H1 (cell line): ENCODE results near the gene OS9. TPM values are rescaled to one million over a fixed set of nuclear protein-coding genes. Genes with fewer than 3 reads are reported as not detected.

Experiments used
- ASH2L ChIP-seq: fragments of 200-600, 300-600 bp; sonication (generic); IDR thresholded peaks from one replicate; pipeline ENCODE4 v1.7.1; 2017; ENCODE audit warnings: low read length
- BACH1 ChIP-seq: IDR thresholded peaks from 2 replicates; pipeline ENCODE4 v1.6.1; 2012; ENCODE audit warnings: low read length, improper control_type of control experiment
- BRCA1 ChIP-seq: IDR thresholded peaks from 2 replicates; pipeline ENCODE4 v1.6.1; 2012; ENCODE audit warnings: low read depth, low read length, improper control_type of control experiment
- CBX5 ChIP-seq: fragments of 300-800, 300-1000 bp; sonication (generic); IDR thresholded peaks from 2 replicates; pipeline ENCODE4 v1.7.1; 2016; ENCODE audit warnings: antibody characterized with exemption, low read length, low read depth
- EGR1 ChIP-seq: IDR thresholded peaks from 2 replicates; pipeline ENCODE4 v1.6.1; 2011; ENCODE audit warnings: low read depth, low read length, borderline replicate concordance
- EP300 ChIP-seq, 2 experiments: IDR thresholded peaks; 1 replicate in 1 of 2; 2 replicates in 1 of 2; pipeline ENCODE4 v1.6.1; 2011 to 2012; ENCODE audit warnings: low read depth in 2 of 2, low read length in 2 of 2, mild to moderate bottlenecking in 2 of 2, borderline replicate concordance in 1 of 2, inconsistent platforms in 1 of 2, moderate library complexity in 1 of 2
- FOSL1 ChIP-seq: IDR thresholded peaks from 2 replicates; pipeline ENCODE4 v1.6.1; 2011; ENCODE audit warnings: mild to moderate bottlenecking, low read depth, low read length, moderate library complexity; ENCODE audit not compliant: insufficient read depth
- GABPA ChIP-seq: IDR thresholded peaks from 2 replicates; pipeline ENCODE4 v1.6.1; 2011; ENCODE audit warnings: mild to moderate bottlenecking, low read length, moderate library complexity, borderline replicate concordance; ENCODE audit not compliant: insufficient read depth
- GTF2F1 ChIP-seq: IDR thresholded peaks from 2 replicates; pipeline ENCODE4 v1.6.1; 2012; ENCODE audit warnings: low read depth, low read length, improper control_type of control experiment, borderline replicate concordance
- HDAC6 ChIP-seq: IDR thresholded peaks from one replicate; pipeline ENCODE4 v1.7.1; 2012; ENCODE audit warnings: low read depth, mild to moderate bottlenecking, inconsistent platforms, low read length, moderate library complexity
- KDM4A ChIP-seq: IDR thresholded peaks from one replicate; pipeline ENCODE4 v1.7.1; 2012; ENCODE audit warnings: low read depth, mild to moderate bottlenecking, moderate library complexity, low read length, inconsistent platforms; ENCODE audit not compliant: severe bottlenecking
- KDM5A ChIP-seq: fragments of 200-600 bp; IDR thresholded peaks from 2 replicates; pipeline ENCODE4 v1.7.1; 2012; ENCODE audit warnings: mild to moderate bottlenecking, low read length, inconsistent platforms, mixed read lengths
- MAFK ChIP-seq: IDR thresholded peaks from 2 replicates; pipeline ENCODE4 v1.6.1; 2012; ENCODE audit warnings: low read depth, mild to moderate bottlenecking, improper control_type of control experiment, low read length
- NRF1 ChIP-seq: IDR thresholded peaks from 2 replicates; pipeline ENCODE4 v1.6.1; 2011; ENCODE audit warnings: mild to moderate bottlenecking, low read depth, low read length, improper control_type of control experiment
- PHF8 ChIP-seq: fragments of 200-600 bp; sonication (generic); conservative IDR thresholded peaks from 2 replicates; pipeline ENCODE4 v1.7.1; 2012; ENCODE audit warnings: low read depth, mild to moderate bottlenecking, inconsistent platforms, low read length, moderate library complexity
- POU5F1 ChIP-seq: IDR thresholded peaks from 2 replicates; pipeline ENCODE4 v1.6.1; 2011; ENCODE audit warnings: low read depth, mild to moderate bottlenecking, low read length, moderate library complexity
- RNF2 ChIP-seq: fragments of 200-900, 300-1000 bp; sonication (generic); IDR thresholded peaks from 2 replicates; pipeline ENCODE4 v1.7.1; 2016; ENCODE audit warnings: borderline replicate concordance, low read depth, mild to moderate bottlenecking, antibody characterized with exemption, low read length; ENCODE audit not compliant: poor library complexity, severe bottlenecking; ENCODE audit errors: missing control alignments
- SP4 ChIP-seq: IDR thresholded peaks from 2 replicates; pipeline ENCODE4 v1.6.1; 2012; ENCODE audit warnings: low read length, inconsistent platforms
- SRF ChIP-seq: IDR thresholded peaks from 2 replicates; pipeline ENCODE4 v1.6.1; 2011; ENCODE audit warnings: mild to moderate bottlenecking, low read depth, low read length, moderate library complexity
- TBP ChIP-seq: IDR thresholded peaks from 2 replicates; pipeline ENCODE4 v1.6.1; 2011; ENCODE audit warnings: low read depth, low read length, improper control_type of control experiment
- ZNF274 ChIP-seq: IDR thresholded peaks from 2 replicates; pipeline ENCODE4 v1.7.0; 2012; ENCODE audit warnings: low read length, borderline replicate concordance; ENCODE audit errors: extremely low read depth
- polyA plus RNA-seq, 7 experiments: library from polyadenylated mRNA; depleted of rRNA in 3 of 7; stranded (reverse) in 5 of 7; unstranded in 2 of 7; fragments of >200 nt in 5 of 7; fragments of 200-250 nt in 2 of 7; gene quantifications; 1 replicate in 5 of 7; 2 replicates in 1 of 7; 4 replicates in 1 of 7; pipeline versions ENCODE4 v1.2.1 to v1.2.3, GENCODE V29; 2011 to 2013; ENCODE audit warnings: missing spikeins in 2 of 7, mixed read lengths in 2 of 7
- total RNA-seq: library from RNA; stranded (reverse); fragmentation: NEBNext Ultra II Directional; extraction: Animal tissue kit (Norgen Biotek cat#: 25700); gene quantifications from 2 replicates; pipeline ENCODE4 v1.2.1, GENCODE V29; 2021
- TF ChIP-seq, protein P1 (sequence below): IDR thresholded peaks from 2 replicates; pipeline ENCODE4 v1.6.1; 2011; ENCODE audit warnings: low read length, improper control_type of control experiment

Gene OS9
- total and polyA plus RNA-seq, 2 of the 8 experiments (the other 6 are each of a cell fraction or from before 2014, with no cell fraction given) = 71.0 to 108 TPM

DNA sequence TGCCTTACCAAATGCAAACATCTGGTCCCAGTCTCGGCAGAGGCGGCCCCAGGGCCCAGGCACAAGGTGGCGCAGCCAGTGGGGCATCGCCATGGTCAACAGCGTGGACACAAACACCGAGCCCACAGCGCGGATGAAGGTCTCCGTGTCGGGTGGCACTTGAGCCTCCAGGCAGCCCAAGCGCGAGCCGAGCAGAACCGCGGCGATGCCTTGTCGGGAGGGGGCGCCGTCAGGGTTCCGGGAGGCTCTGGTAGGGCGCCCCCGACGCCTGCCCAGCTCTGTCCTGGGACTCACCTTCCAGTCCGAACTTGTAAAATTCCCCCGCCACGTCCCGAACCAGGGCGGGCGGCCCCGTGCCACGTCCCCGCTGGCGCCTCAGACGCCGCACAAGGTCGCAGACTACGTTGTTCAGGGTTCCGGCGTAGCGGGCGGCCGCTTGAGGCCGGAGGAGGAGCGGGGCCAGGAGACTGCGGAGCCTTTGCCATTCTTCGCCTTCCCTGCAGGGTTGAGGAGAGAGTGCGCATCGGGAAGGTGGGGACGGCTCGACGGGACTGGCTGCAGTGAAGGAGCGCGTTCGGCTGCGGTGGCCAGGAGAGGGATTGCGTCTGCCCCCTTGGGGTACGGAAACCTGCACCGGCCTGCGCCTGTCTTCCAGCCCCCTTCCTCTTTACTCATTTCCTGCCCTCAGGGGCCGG is 71.2 kb downstream of the OS9 start (continued):
- no peak for TF ChIP-seq CBX5
- no peak for TF ChIP-seq SRF
- no peak for TF ChIP-seq EP300 (IDR thresholded peaks at IDR 0.05; ENCODE audit: borderline replicate concordance in 1 of 2, low read depth in 2 of 2, low read length in 2 of 2)
- TF ChIP-seq BACH1 = no peak
- TF ChIP-seq, protein P1, sequence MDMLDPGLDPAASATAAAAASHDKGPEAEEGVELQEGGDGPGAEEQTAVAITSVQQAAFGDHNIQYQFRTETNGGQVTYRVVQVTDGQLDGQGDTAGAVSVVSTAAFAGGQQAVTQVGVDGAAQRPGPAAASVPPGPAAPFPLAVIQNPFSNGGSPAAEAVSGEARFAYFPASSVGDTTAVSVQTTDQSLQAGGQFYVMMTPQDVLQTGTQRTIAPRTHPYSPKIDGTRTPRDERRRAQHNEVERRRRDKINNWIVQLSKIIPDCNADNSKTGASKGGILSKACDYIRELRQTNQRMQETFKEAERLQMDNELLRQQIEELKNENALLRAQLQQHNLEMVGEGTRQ = no peak
- TF ChIP-seq KDM4A = peak; percentile 93
- no peak for TF ChIP-seq KDM5A
- TF ChIP-seq ASH2L = peak; percentile 84
- no peak for TF ChIP-seq EGR1
- TF ChIP-seq ZNF274 = no peak
- peak; percentile 52 for TF ChIP-seq RNF2
- 0 out of 2 replicates have a peak, but pooled peaks have one; percentile 11 for TF ChIP-seq GTF2F1
- no peak for TF ChIP-seq MAFK
- peak; percentile 27; the same call in 1 of the 2 replicates for TF ChIP-seq PHF8
- TF ChIP-seq GABPA = peak; percentile 47; the same call in 1 of the 2 replicates
- no peak for TF ChIP-seq SP4
- no peak for TF ChIP-seq FOSL1
- TF ChIP-seq NRF1 = no peak
- no peak for TF ChIP-seq POU5F1
- no peak for TF ChIP-seq HDAC6
- 0 out of 2 replicates have a peak, but pooled peaks have one; percentile 37 for TF ChIP-seq TBP
- TF ChIP-seq BRCA1 = no peak
